ENCODE measurements around the gene TCF7L2. TPM values are rescaled to one million over a fixed set of nuclear protein-coding genes. Genes with fewer than 3 reads are reported as not detected.

The TCF7L2 gene
- total RNA-seq, 1 donor from 2014 or later, result 76.4 TPM

DNA sequence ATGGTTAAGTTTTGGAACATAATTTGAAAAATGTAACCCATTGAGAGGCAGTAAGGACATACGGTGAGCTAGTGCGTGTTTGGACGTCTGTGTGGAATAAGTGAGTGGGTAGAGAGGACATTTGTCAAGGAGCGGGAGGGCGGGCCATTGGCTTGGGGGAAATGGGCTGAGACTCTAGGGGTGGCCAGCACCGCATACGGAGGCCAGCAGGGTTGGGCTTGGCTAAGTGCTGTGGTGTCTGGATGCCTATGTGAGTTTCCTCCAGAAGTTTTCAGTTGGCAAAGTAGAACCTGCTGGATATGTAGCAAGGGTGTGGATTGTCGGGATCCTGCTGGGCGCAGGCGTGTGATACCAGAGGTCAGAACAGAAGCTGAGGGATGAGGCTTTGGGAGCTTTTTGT is 103.0 kb downstream of the TCF7L2 start:
- TF ChIP-seq, protein P1, sequence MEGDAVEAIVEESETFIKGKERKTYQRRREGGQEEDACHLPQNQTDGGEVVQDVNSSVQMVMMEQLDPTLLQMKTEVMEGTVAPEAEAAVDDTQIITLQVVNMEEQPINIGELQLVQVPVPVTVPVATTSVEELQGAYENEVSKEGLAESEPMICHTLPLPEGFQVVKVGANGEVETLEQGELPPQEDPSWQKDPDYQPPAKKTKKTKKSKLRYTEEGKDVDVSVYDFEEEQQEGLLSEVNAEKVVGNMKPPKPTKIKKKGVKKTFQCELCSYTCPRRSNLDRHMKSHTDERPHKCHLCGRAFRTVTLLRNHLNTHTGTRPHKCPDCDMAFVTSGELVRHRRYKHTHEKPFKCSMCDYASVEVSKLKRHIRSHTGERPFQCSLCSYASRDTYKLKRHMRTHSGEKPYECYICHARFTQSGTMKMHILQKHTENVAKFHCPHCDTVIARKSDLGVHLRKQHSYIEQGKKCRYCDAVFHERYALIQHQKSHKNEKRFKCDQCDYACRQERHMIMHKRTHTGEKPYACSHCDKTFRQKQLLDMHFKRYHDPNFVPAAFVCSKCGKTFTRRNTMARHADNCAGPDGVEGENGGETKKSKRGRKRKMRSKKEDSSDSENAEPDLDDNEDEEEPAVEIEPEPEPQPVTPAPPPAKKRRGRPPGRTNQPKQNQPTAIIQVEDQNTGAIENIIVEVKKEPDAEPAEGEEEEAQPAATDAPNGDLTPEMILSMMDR (IDR thresholded peaks at IDR 0.05; ENCODE audit: unreplicated experiment), result no peak
- peak overlapping the region; percentile 56 for H3K27ac Mint-ChIP-seq
- H3K36me3 Mint-ChIP-seq, result peaks cover 9% of the 10 kb centered on the region
- H3K4me3 Mint-ChIP-seq, result no peak overlapping the region
- no peaks in the 10 kb centered on the region for H3K27me3 Mint-ChIP-seq (ENCODE audit: low read depth)
- H3K4me1 Mint-ChIP-seq, result peaks cover 42% of the 10 kb centered on the region
- DNase-seq (ENCODE audit: low spot score in 2 of 2, unreplicated experiment in 2 of 2), result no peak
- H3K9me3 Mint-ChIP-seq, result no peaks in the 10 kb centered on the region

DNA sequence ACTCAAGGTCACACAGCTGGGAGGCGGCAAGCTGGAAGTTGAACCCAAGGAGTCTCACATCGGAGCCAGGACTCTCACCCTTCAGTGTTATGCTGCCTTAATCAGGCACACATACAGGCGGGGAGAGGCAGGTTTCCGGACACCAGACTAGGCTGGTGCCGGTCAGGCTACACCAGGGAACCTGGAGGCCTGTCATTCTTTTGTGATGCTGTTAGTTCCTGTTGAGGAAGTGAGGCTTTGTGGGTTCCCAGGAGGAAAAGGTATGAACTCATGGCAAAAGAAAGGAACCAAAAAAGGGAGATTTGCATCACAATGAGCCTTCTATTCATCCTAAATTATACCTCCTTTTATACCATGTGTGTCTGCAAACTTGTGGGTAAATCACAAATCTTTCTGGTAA is 103.8 kb downstream of the TCF7L2 start:
- no peaks in the 10 kb centered on the region for H3K9me3 Mint-ChIP-seq
- H3K36me3 Mint-ChIP-seq, result peaks cover 9% of the 10 kb centered on the region
- peaks cover 35% of the 10 kb centered on the region for H3K4me1 Mint-ChIP-seq
- no peak for DNase-seq (ENCODE audit: low spot score in 2 of 2, unreplicated experiment in 2 of 2)
- TF ChIP-seq, protein P1 (IDR thresholded peaks at IDR 0.05; ENCODE audit: unreplicated experiment), result no peak
- H3K27ac Mint-ChIP-seq, result peak overlapping the region; percentile 78
- H3K4me3 Mint-ChIP-seq, result no peak overlapping the region
- no peaks in the 10 kb centered on the region for H3K27me3 Mint-ChIP-seq (ENCODE audit: low read depth)

DNA sequence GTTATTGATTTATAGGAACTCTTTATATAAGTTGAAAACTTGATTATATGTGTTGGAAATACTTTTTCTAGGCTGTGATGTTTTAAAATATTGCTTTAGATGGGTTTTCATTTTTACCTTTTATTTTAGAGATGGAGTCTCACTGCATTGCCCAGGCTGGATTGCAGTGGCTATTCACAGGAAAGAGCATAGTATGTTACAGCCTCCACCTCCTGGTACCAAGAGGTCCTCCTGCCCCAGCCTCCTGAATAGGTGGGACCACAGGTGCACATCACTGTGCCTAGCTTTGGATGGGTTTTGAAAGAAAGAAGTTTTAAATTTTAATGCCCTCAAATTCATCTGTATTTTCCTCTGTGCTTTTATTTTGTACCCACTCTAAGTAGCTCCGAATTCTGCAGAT is 105.4 kb downstream of the TCF7L2 start:
- Mint-ChIP-seq H3K27ac (peak overlapping the region; percentile 91), H3K9me3 (no peaks in the 10 kb centered on the region), H3K4me1 (peaks cover 33% of the 10 kb centered on the region), H3K27me3 (ENCODE audit: low read depth) (no peaks in the 10 kb centered on the region), H3K36me3 (peaks cover 7% of the 10 kb centered on the region), H3K4me3 (no peak overlapping the region)
- no peak for DNase-seq (ENCODE audit: low spot score in 2 of 2, unreplicated experiment in 2 of 2)
- TF ChIP-seq, protein P1 (IDR thresholded peaks at IDR 0.05; ENCODE audit: unreplicated experiment), result no peak

DNA sequence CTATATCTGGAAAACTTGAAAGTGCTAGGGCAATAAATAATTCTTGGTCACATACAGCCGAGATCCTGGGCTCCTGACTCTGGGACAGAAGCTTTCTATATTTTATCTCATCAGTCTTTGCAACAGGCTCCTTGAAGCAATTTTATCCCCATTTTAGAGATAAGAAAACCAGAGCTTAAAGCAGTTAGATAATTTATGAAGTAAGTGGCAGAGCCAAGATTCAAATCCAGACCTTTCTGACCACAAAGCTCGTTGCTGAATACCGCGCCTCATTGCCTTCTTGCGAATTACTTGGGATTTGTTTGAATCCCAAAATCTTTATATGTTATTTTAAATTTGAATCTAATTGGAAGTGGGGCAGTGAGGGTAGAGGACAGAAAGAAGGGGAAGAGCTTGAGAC is 106.0 kb downstream of the TCF7L2 start:
- DNase-seq (ENCODE audit: low spot score in 2 of 2, unreplicated experiment in 2 of 2), result no peak

DNA sequence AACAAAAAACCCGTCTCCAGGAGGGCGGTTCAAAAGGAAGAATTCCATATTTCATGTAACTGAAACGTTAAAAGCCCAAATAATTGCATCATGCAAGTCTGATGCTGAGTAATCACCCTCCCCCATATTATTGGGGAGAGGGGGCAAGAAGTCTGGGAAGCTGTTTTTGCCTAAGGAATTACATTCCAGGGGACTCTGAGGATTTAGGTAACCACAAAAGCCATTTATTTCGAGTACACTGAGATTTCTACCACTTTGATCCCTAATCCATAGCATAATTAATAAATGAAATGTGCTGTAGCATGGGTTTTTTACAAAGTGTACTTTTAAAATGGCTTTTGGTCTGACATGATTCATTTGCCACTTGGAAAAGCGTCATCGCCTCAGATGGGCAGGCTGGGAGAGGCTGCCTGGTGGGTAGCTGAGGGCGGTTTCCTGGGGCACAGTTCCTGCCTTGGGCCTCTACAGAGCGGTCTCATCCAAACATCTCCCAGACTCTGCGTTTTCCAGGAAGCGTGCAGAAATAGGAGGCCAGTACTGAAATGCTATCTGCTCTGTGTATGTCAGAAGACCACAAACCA is 106.5 kb downstream of the TCF7L2 start:
- Mint-ChIP-seq H3K9me3 (no peaks in the 10 kb centered on the region), H3K27ac (peak overlapping the region; percentile 91), H3K4me1 (peaks cover 33% of the 10 kb centered on the region), H3K36me3 (peaks cover 5% of the 10 kb centered on the region), H3K27me3 (ENCODE audit: low read depth) (no peaks in the 10 kb centered on the region), H3K4me3 (no peak overlapping the region)
- DNase-seq (ENCODE audit: low spot score in 2 of 2, unreplicated experiment in 2 of 2), result no peak
- TF ChIP-seq, protein P1 (IDR thresholded peaks at IDR 0.05; ENCODE audit: unreplicated experiment), result no peak

More for the DNA sequence above, 106.0 kb downstream of the TCF7L2 start:
- H3K9me3 Mint-ChIP-seq, result no peaks in the 10 kb centered on the region
- TF ChIP-seq, protein P1 (IDR thresholded peaks at IDR 0.05; ENCODE audit: unreplicated experiment), result no peak
- peak overlapping the region; percentile 91 for H3K27ac Mint-ChIP-seq
- peaks cover 32% of the 10 kb centered on the region for H3K4me1 Mint-ChIP-seq
- no peak overlapping the region for H3K4me3 Mint-ChIP-seq
- H3K36me3 Mint-ChIP-seq, result peaks cover 5% of the 10 kb centered on the region
- no peaks in the 10 kb centered on the region for H3K27me3 Mint-ChIP-seq (ENCODE audit: low read depth)

Measured in mesothelial cell of epicardium (in vitro differentiated cells).